SK-N-SH treated with all-trans-retinoic acid at 6 μM for 48 hours (cell line): ENCODE data around the gene GLB1L3.

Experiments used
- ATAC-seq: fragments of 200-7000 bp; cut with Tn5 transposase; 3 replicates; pipeline ENCODE4 v1.9.1; 2020; ENCODE audit warnings: mild to moderate bottlenecking, moderate library complexity
- ARNTL ChIP-seq: fragments of 450-650 bp; formaldehyde crosslinking; IDR thresholded peaks from 2 replicates; pipeline ENCODE4 v1.5.0; 2020; ENCODE audit warnings: low read depth, mild to moderate bottlenecking, moderate library complexity, borderline replicate concordance
- BACH2 ChIP-seq: fragments of 250-450 bp; sonication (Bioruptor Pico); IDR thresholded peaks from 2 replicates; pipeline ENCODE4 v1.9.0; 2021; ENCODE audit warnings: mild to moderate bottlenecking, borderline replicate concordance
- CSDC2 ChIP-seq: fragments of 250-450 bp; sonication (Bioruptor Pico); IDR thresholded peaks from 2 replicates; pipeline ENCODE4 v1.5.0; 2020; ENCODE audit warnings: mild to moderate bottlenecking, moderate library complexity
- ESRRG ChIP-seq: fragments of 250-450 bp; sonication (Bioruptor Pico); IDR thresholded peaks from 2 replicates; pipeline ENCODE4 v1.6.1; 2021; ENCODE audit warnings: mild to moderate bottlenecking
- GLIS3 ChIP-seq: fragments of 250-450 bp; sonication (Bioruptor Pico); IDR thresholded peaks from 2 replicates; pipeline ENCODE4 v1.5.0; 2020; ENCODE audit warnings: mild to moderate bottlenecking, moderate library complexity
- ISL1 ChIP-seq: fragments of 250-450 bp; sonication (Bioruptor Pico); IDR thresholded peaks from 2 replicates; pipeline ENCODE4 v2.1.2; 2022; ENCODE audit warnings: mild to moderate bottlenecking, moderate library complexity
- OSR1 ChIP-seq: fragments of 250-450 bp; sonication (Bioruptor Pico); IDR thresholded peaks from 2 replicates; pipeline ENCODE4 v1.8.0; 2022; ENCODE audit warnings: moderate library complexity, mild to moderate bottlenecking, inconsistent platforms
- PPARA ChIP-seq: fragments of 250-450 bp; sonication (Bioruptor Pico); IDR thresholded peaks from 2 replicates; pipeline ENCODE4 v1.5.0; 2020; ENCODE audit warnings: mild to moderate bottlenecking, borderline replicate concordance
- RARB ChIP-seq: fragments of 250-450 bp; sonication (Bioruptor Pico); IDR thresholded peaks from 2 replicates; pipeline ENCODE4 v1.8.0; 2021; ENCODE audit warnings: mild to moderate bottlenecking, moderate library complexity
- SNAI2 ChIP-seq: fragments of 250-450 bp; sonication (Bioruptor Pico); IDR thresholded peaks from 2 replicates; pipeline ENCODE4 v1.5.0; 2020; ENCODE audit warnings: mild to moderate bottlenecking, moderate library complexity
- TCF4 ChIP-seq: fragments of 250-450 bp; sonication (Bioruptor Pico); IDR thresholded peaks from 2 replicates; pipeline ENCODE4 v1.8.0; 2021; ENCODE audit warnings: mild to moderate bottlenecking, moderate library complexity, borderline replicate concordance
- TOX ChIP-seq: fragments of 250-450 bp; sonication (Bioruptor Pico); IDR thresholded peaks from 2 replicates; pipeline ENCODE4 v1.8.0; 2021; ENCODE audit warnings: mild to moderate bottlenecking, moderate library complexity, borderline replicate concordance
- ZC3H10 ChIP-seq: fragments of 250-450 bp; sonication (Bioruptor Pico); IDR thresholded peaks from 2 replicates; pipeline ENCODE4 v1.5.1; 2021; ENCODE audit warnings: mild to moderate bottlenecking, moderate library complexity
- ZNF565 ChIP-seq: fragments of 450-650 bp; formaldehyde crosslinking; conservative IDR thresholded peaks from 2 replicates; pipeline ENCODE4 v1.5.0; 2020; ENCODE audit warnings: low read depth, mild to moderate bottlenecking, moderate library complexity
- ZNF70 ChIP-seq: fragments of 450-650 bp; formaldehyde crosslinking; IDR thresholded peaks from 2 replicates; pipeline ENCODE4 v1.5.0; 2020; ENCODE audit warnings: mild to moderate bottlenecking, moderate library complexity
- ZNF8 ChIP-seq: fragments of 450-650 bp; formaldehyde crosslinking; IDR thresholded peaks from 2 replicates; pipeline ENCODE4 v1.5.0; 2020; ENCODE audit warnings: mild to moderate bottlenecking, moderate library complexity
- TF ChIP-seq, protein P1 (sequence below): fragments of 250-450 bp; sonication (Bioruptor Pico); IDR thresholded peaks from 2 replicates; pipeline ENCODE4 v1.8.0; 2021; ENCODE audit warnings: low read depth, mild to moderate bottlenecking, moderate library complexity, borderline replicate concordance
- TF ChIP-seq, protein P2 (sequence below): fragments of 250-450 bp; sonication (Bioruptor Pico); IDR thresholded peaks from 2 replicates; pipeline ENCODE4 v1.5.1; 2021; ENCODE audit warnings: mild to moderate bottlenecking, moderate library complexity
- TF ChIP-seq, protein P3 (sequence below): fragments of 250-450 bp; sonication (Bioruptor Pico); IDR thresholded peaks from 2 replicates; pipeline ENCODE4 v1.8.0; 2020; ENCODE audit warnings: mild to moderate bottlenecking, moderate library complexity, borderline replicate concordance
- TF ChIP-seq, protein P4 (sequence below): fragments of 250-450 bp; sonication (Bioruptor Pico); IDR thresholded peaks from 2 replicates; pipeline ENCODE4 v1.5.0; 2020; ENCODE audit warnings: mild to moderate bottlenecking, moderate library complexity

GLB1L3 gene

DNA sequence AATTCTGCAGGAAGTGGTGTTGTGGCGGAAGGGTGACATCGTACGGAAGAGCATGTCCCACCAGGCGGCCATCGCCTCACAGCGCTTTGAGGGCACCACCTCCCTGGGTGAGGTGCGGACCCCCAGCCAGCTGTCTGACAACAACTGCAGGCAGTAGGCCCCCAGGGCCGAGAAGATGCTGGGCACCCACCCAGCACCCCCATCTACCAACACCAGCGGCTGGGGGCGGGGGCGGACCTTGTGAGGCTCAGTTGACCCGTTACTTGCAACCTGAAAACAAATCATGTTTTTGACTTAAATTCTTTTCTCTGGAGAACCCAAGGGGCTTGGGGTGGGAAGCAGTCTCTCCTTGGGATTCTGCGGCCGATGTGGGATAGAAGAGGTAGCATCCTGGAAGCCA lies 30.7 kb upstream of the GLB1L3 start:
- TF ChIP-seq ESRRG (CRISPR knock-in tag) (no peak), OSR1 (CRISPR knock-in tag) (no peak), TCF4 (CRISPR knock-in tag) (no peak), ISL1 (CRISPR knock-in tag) (no peak), ZNF565 (no peak), TOX (no peak), BACH2 (CRISPR knock-in tag) (no peak), RARB (no peak), ZNF70 (CRISPR knock-in tag) (no peak), SNAI2 (CRISPR knock-in tag) (no peak), ZNF8 (CRISPR knock-in tag) (no peak), CSDC2 (CRISPR knock-in tag) (no peak), GLIS3 (CRISPR knock-in tag) (no peak)
- TF ChIP-seq, protein P1, sequence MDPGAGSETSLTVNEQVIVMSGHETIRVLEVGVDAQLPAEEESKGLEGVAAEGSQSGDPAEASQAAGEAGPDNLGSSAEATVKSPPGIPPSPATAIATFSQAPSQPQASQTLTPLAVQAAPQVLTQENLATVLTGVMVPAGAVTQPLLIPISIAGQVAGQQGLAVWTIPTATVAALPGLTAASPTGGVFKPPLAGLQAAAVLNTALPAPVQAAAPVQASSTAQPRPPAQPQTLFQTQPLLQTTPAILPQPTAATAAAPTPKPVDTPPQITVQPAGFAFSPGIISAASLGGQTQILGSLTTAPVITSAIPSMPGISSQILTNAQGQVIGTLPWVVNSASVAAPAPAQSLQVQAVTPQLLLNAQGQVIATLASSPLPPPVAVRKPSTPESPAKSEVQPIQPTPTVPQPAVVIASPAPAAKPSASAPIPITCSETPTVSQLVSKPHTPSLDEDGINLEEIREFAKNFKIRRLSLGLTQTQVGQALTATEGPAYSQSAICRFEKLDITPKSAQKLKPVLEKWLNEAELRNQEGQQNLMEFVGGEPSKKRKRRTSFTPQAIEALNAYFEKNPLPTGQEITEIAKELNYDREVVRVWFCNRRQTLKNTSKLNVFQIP, result no peak
- TF ChIP-seq, protein P2, sequence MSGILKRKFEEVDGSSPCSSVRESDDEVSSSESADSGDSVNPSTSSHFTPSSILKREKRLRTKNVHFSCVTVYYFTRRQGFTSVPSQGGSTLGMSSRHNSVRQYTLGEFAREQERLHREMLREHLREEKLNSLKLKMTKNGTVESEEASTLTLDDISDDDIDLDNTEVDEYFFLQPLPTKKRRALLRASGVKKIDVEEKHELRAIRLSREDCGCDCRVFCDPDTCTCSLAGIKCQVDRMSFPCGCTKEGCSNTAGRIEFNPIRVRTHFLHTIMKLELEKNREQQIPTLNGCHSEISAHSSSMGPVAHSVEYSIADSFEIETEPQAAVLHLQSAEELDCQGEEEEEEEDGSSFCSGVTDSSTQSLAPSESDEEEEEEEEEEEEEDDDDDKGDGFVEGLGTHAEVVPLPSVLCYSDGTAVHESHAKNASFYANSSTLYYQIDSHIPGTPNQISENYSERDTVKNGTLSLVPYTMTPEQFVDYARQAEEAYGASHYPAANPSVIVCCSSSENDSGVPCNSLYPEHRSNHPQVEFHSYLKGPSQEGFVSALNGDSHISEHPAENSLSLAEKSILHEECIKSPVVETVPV (CRISPR knock-in tag), result no peak
- TF ChIP-seq, protein P3, sequence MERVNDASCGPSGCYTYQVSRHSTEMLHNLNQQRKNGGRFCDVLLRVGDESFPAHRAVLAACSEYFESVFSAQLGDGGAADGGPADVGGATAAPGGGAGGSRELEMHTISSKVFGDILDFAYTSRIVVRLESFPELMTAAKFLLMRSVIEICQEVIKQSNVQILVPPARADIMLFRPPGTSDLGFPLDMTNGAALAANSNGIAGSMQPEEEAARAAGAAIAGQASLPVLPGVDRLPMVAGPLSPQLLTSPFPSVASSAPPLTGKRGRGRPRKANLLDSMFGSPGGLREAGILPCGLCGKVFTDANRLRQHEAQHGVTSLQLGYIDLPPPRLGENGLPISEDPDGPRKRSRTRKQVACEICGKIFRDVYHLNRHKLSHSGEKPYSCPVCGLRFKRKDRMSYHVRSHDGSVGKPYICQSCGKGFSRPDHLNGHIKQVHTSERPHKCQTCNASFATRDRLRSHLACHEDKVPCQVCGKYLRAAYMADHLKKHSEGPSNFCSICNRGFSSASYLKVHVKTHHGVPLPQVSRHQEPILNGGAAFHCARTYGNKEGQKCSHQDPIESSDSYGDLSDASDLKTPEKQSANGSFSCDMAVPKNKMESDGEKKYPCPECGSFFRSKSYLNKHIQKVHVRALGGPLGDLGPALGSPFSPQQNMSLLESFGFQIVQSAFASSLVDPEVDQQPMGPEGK (CRISPR knock-in tag), result no peak
- TF ChIP-seq, protein P4, sequence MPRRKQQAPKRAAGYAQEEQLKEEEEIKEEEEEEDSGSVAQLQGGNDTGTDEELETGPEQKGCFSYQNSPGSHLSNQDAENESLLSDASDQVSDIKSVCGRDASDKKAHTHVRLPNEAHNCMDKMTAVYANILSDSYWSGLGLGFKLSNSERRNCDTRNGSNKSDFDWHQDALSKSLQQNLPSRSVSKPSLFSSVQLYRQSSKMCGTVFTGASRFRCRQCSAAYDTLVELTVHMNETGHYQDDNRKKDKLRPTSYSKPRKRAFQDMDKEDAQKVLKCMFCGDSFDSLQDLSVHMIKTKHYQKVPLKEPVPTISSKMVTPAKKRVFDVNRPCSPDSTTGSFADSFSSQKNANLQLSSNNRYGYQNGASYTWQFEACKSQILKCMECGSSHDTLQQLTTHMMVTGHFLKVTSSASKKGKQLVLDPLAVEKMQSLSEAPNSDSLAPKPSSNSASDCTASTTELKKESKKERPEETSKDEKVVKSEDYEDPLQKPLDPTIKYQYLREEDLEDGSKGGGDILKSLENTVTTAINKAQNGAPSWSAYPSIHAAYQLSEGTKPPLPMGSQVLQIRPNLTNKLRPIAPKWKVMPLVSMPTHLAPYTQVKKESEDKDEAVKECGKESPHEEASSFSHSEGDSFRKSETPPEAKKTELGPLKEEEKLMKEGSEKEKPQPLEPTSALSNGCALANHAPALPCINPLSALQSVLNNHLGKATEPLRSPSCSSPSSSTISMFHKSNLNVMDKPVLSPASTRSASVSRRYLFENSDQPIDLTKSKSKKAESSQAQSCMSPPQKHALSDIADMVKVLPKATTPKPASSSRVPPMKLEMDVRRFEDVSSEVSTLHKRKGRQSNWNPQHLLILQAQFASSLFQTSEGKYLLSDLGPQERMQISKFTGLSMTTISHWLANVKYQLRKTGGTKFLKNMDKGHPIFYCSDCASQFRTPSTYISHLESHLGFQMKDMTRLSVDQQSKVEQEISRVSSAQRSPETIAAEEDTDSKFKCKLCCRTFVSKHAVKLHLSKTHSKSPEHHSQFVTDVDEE (CRISPR knock-in tag), result no peak

DNA sequence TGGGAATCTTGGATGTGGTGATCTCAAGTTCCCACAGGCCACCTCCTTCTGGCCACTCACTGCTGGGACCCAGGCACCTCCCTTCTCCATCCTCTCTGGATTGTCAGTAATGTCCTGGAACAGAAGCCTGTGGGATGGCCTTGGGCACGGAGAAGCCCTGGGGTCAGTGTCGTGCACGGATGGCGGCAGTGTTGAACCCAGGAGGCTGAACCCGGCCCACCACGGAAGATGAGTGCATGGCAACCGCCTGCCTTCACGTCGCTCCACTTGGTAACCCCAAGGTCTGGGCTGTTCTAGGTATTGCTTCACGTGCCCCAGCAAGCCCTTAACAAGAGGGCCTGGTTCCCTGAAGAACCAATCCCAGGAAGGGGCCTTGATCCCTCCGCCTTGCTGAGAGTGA lies 30.1 kb upstream of the GLB1L3 start:
- TF ChIP-seq PPARA (CRISPR knock-in tag) (no peak), ZNF565 (no peak), ZNF8 (CRISPR knock-in tag) (no peak), TCF4 (CRISPR knock-in tag) (no peak), GLIS3 (CRISPR knock-in tag) (no peak), ESRRG (CRISPR knock-in tag) (no peak), ARNTL (CRISPR knock-in tag) (no peak), ZC3H10 (CRISPR knock-in tag) (no peak), ZNF70 (CRISPR knock-in tag) (no peak), BACH2 (CRISPR knock-in tag) (no peak)
- TF ChIP-seq, protein P1, result no peak
- TF ChIP-seq, protein P4 (CRISPR knock-in tag), result no peak
- no peak for ATAC-seq

More for the DNA sequence above, 30.7 kb upstream of the GLB1L3 start:
- no peak for ATAC-seq
